ENCODE measurements around the gene PHLDB1.

The PHLDB1 gene

GRCh38 chr11:118640332-118641154, 33.1 kb downstream of the PHLDB1 start:
- DNase-seq (ENCODE audit: low spot score), result no peak

GRCh38 chr11:118641397-118642019, 34.1 kb downstream of the PHLDB1 start:
- no peak for DNase-seq (ENCODE audit: low spot score)

GRCh38 chr11:118643142-118643994, 36.0 kb downstream of the PHLDB1 start:
- no peak for DNase-seq (ENCODE audit: low spot score)

GRCh38 chr11:118643995-118644345, 36.6 kb downstream of the PHLDB1 start:
- no peak for DNase-seq (ENCODE audit: low spot score)

GRCh38 chr11:118644496-118644895, 37.1 kb downstream of the PHLDB1 start:
- no peak for DNase-seq (ENCODE audit: low spot score)

- no peak for DNase-seq (ENCODE audit: low spot score)
Measured at GRCh38 chr11:118645066-118645715, 37.8 kb downstream of the PHLDB1 start.

- DNase-seq (ENCODE audit: low spot score), result no peak
Measured at GRCh38 chr11:118646393-118646792, 39.0 kb downstream of the PHLDB1 start.

GRCh38 chr11:118648291-118648690, 40.9 kb downstream of the PHLDB1 start:
- DNase-seq (ENCODE audit: low spot score), result no peak

GRCh38 chr11:118649941-118650340, 42.5 kb downstream of the PHLDB1 start:
- DNase-seq (ENCODE audit: low spot score), result no peak

GRCh38 chr11:118650366-118650765, 43.0 kb downstream of the PHLDB1 start:
- DNase-seq (ENCODE audit: low spot score), result no peak

- DNase-seq (ENCODE audit: low spot score), result no peak
Measured at GRCh38 chr11:118651820-118652219, 44.4 kb downstream of the PHLDB1 start.

- DNase-seq (ENCODE audit: low spot score), result no peak
Measured at GRCh38 chr11:118652681-118653181, 45.3 kb downstream of the PHLDB1 start.

- no peak for DNase-seq (ENCODE audit: low spot score)
Measured at GRCh38 chr11:118653684-118654390, 46.4 kb downstream of the PHLDB1 start.

- DNase-seq (ENCODE audit: low spot score), result no peak
Measured at GRCh38 chr11:118655486-118656190, 48.2 kb downstream of the PHLDB1 start.

GRCh38 chr11:118656563-118657165, 49.2 kb downstream of the PHLDB1 start:
- DNase-seq (ENCODE audit: low spot score), result no peak

- no peak for DNase-seq (ENCODE audit: low spot score)
Measured at GRCh38 chr11:118657238-118657637, 49.8 kb downstream of the PHLDB1 start.

GRCh38 chr11:118657709-118658428, 50.5 kb downstream of the PHLDB1 start:
- no peak for DNase-seq (ENCODE audit: low spot score)

GRCh38 chr11:118658429-118659313, 51.3 kb downstream of the PHLDB1 start:
- no peak for DNase-seq (ENCODE audit: low spot score)

Data from AG08396 (cell line).